Endothelial cell of umbilical vein (primary cell): ENCODE results near the gene ZNF888. TPM values are rescaled to one million over a fixed set of nuclear protein-coding genes. Genes with fewer than 3 reads are reported as not detected.

ENCODE experiments used
- BruUV-seq: library from RNA; stranded (reverse); fragments of 400-500 nt; replicated peaks from 2 replicates; lab custom pipeline; 2021; lab: Mats Ljungman, UMichigan
- CTCF ChIA-PET: fragments of 300-600, 350-600 bp; sonication (Branson Sonifier 250); formaldehyde crosslinking; loops from one replicate; lab custom pipeline; 2021; ENCODE audit warnings: antibody characterized with exemption, inconsistent platforms; lab: Charles Lee
- POLR2A ChIA-PET: fragments of 300-600, 350-600 bp; sonication (Branson Sonifier 250); formaldehyde crosslinking; loops from one replicate; lab custom pipeline; 2021; ENCODE audit warnings: antibody characterized with exemption, inconsistent platforms; lab: Charles Lee
- DNase-seq: peaks from one replicate; pipeline ENCODE4 v3.0.0-alpha.2; 2011; ENCODE audit warnings: low read depth, low spot score
- FAIRE-seq: peaks from 2 replicates; lab custom pipeline; 2011; peaks lifted over from hg19 to GRCh38; lab: Jason Lieb, UNC
- H2AFZ ChIP-seq: 2 replicates; pipeline ENCODE4 v1.6.0; 2012; ENCODE audit warnings: low read depth, low read length, control low read depth, inconsistent platforms
- H3K27ac ChIP-seq: 2 replicates; pipeline ENCODE4 v1.5.1; 2011; ENCODE audit warnings: low read depth, mild to moderate bottlenecking, control low read depth, low read length, moderate library complexity; ENCODE audit not compliant: insufficient read depth
- H3K27me3 ChIP-seq, 2 experiments: 2 replicates each; pipeline versions ENCODE4 v1.6.0 to v1.6.1; 2011; ENCODE audit warnings: low read length in 2 of 2, mixed read lengths in 1 of 2; ENCODE audit not compliant: control insufficient read depth in 2 of 2, insufficient read depth in 2 of 2
- H3K36me3 ChIP-seq, 2 experiments: 2 replicates in 1 of 2; 3 replicates in 1 of 2; pipeline ENCODE4 v1.5.1; 2011; ENCODE audit warnings: low read length in 2 of 2, mild to moderate bottlenecking in 1 of 2, moderate library complexity in 1 of 2; ENCODE audit not compliant: control insufficient read depth in 2 of 2, insufficient read depth in 2 of 2; ENCODE audit errors: extremely low read depth in 1 of 2
- H3K4me1 ChIP-seq: 3 replicates; pipeline ENCODE4 v1.5.1; 2011; ENCODE audit warnings: mild to moderate bottlenecking, low read length; ENCODE audit not compliant: control insufficient read depth, insufficient read depth; ENCODE audit errors: extremely low read depth
- H3K4me2 ChIP-seq: 2 replicates; pipeline ENCODE4 v1.6.1; 2011; ENCODE audit warnings: low read length, control low read depth, mixed read lengths; ENCODE audit not compliant: insufficient read depth
- H3K4me3 ChIP-seq, 3 experiments: fragments of 200-600 bp in 1 of 3; sonication (generic), shearing (Covaris generic) in 1 of 3; replicated peaks in 1 of 3; 2 replicates each; pipeline ENCODE4 v1.5.1; 2011 to 2016; ENCODE audit warnings: control low read depth in 3 of 3, low read length in 3 of 3, mild to moderate bottlenecking in 2 of 3, inconsistent platforms in 1 of 3, low read depth in 1 of 3, moderate library complexity in 1 of 3; ENCODE audit not compliant: insufficient read depth in 1 of 3
- H3K79me2 ChIP-seq: 2 replicates; pipeline ENCODE4 v1.6.0; 2012; ENCODE audit warnings: low read length, inconsistent platforms; ENCODE audit not compliant: control insufficient read depth, insufficient read depth
- H3K9ac ChIP-seq: replicated peaks from 2 replicates; pipeline ENCODE3; 2011; ENCODE audit warnings: low read length, control low read depth; ENCODE audit not compliant: insufficient read depth; ENCODE audit errors: extremely low read depth
- H3K9me1 ChIP-seq: replicated peaks from 3 replicates; pipeline ENCODE4 v1.6.0; 2011; ENCODE audit warnings: mild to moderate bottlenecking, low read length; ENCODE audit not compliant: control insufficient read depth, insufficient read depth; ENCODE audit errors: extremely low read depth
- H3K9me3 ChIP-seq: replicated peaks from 2 replicates; pipeline ENCODE4 v1.5.1; 2012; ENCODE audit warnings: low read length, inconsistent platforms; ENCODE audit not compliant: control insufficient read depth, insufficient read depth
- H4K20me1 ChIP-seq: replicated peaks from 2 replicates; pipeline ENCODE3; 2011; ENCODE audit warnings: mild to moderate bottlenecking, low read length; ENCODE audit not compliant: control insufficient read depth, insufficient read depth; ENCODE audit errors: extremely low read depth
- EZH2 ChIP-seq: IDR thresholded peaks from 2 replicates; pipeline ENCODE4 v1.6.1; 2012; ENCODE audit warnings: borderline replicate concordance, low read depth, mild to moderate bottlenecking, moderate library complexity, low read length, inconsistent platforms; ENCODE audit not compliant: severe bottlenecking
- FOS ChIP-seq: IDR thresholded peaks from 2 replicates; pipeline ENCODE4 v1.6.1; 2011; ENCODE audit warnings: mild to moderate bottlenecking, low read length, moderate library complexity, borderline replicate concordance; ENCODE audit not compliant: insufficient read depth
- GATA2 ChIP-seq: IDR thresholded peaks from 2 replicates; pipeline ENCODE4 v1.7.0; 2011; ENCODE audit warnings: low read depth, mild to moderate bottlenecking, moderate library complexity, mixed read lengths, low read length; ENCODE audit not compliant: insufficient read length, insufficient read depth
- JUN ChIP-seq: IDR thresholded peaks from 2 replicates; pipeline ENCODE4 v1.6.1; 2011; ENCODE audit warnings: borderline replicate concordance, low read depth; ENCODE audit not compliant: insufficient read length, insufficient read depth
- MAX ChIP-seq: IDR thresholded peaks from 2 replicates; pipeline ENCODE4 v1.6.1; 2011; ENCODE audit not compliant: insufficient read depth, insufficient read length
- MYC ChIP-seq: IDR thresholded peaks from one replicate; pipeline ENCODE4 v1.6.1; 2011; ENCODE audit warnings: mild to moderate bottlenecking, low read depth, low read length
- POLR2A ChIP-seq: IDR thresholded peaks from 2 replicates; pipeline ENCODE4 v1.6.1; 2012; ENCODE audit warnings: low read depth, mild to moderate bottlenecking, control low read depth, low read length
- POLR2AphosphoS5 ChIP-seq: IDR thresholded peaks from 2 replicates; pipeline ENCODE4 v1.6.1; 2012; ENCODE audit warnings: low read depth, mild to moderate bottlenecking, control low read depth, low read length, moderate library complexity; ENCODE audit not compliant: insufficient read depth
- dilution Hi-C: fragments of 300-500 bp; cut with MboI; formaldehyde crosslinking; loops from one replicate; pipeline ENCODE4 v1.15.0; 2019; ENCODE audit warnings: low sequenced_read_pairs; ENCODE audit not compliant: extremely low pct_ligation_motif_present
- intact Hi-C: fragments of 100-400 bp; cut with micrococcal nuclease; formaldehyde crosslinking; loops from one replicate; pipeline ENCODE4 v1.10.0; 2022
- polyA plus RNA-seq, 4 experiments: library from polyadenylated mRNA; depleted of rRNA in 3 of 4; stranded (reverse) in 3 of 4; unstranded in 1 of 4; fragments of >200 nt; gene quantifications; 2 replicates each; pipeline versions ENCODE4 v1.2.1 to v1.2.3, GENCODE V29; 2011 to 2012; ENCODE audit warnings: missing spikeins in 1 of 4
- total RNA-seq: library from RNA; stranded (reverse); gene quantifications from 2 replicates; pipeline ENCODE4 v1.2.3, GENCODE V29; 2021
- TF ChIP-seq, protein P1 (sequence below), 2 donors: IDR thresholded peaks; 1 replicate in 1 of 2; 2 replicates in 1 of 2; pipeline ENCODE4 v1.5.1; 2011; ENCODE audit warnings: low read length in 2 of 2, mild to moderate bottlenecking in 2 of 2, moderate library complexity in 2 of 2, control low read depth in 1 of 2, inconsistent platforms in 1 of 2, low read depth in 1 of 2; ENCODE audit not compliant: insufficient read depth in 1 of 2; ENCODE audit errors: extremely low read depth in 1 of 2

The ZNF888 gene
- total and polyA plus RNA-seq, 2 donors (not counting 3 experiments of a cell fraction or from before 2014, with no cell fraction given) = 0.72 to 3.9 TPM

- Histone ChIP-seq H2AFZ (peak within 1 kb of the TSS; percentile 99), H3K9me1 (no peaks in the 10 kb centered on the region), H3K9me3 (no peaks in the 10 kb centered on the region), H3K4me1 (peaks cover 6% of the 10 kb centered on the region), H3K79me2 (peaks cover 4% of the 10 kb centered on the region), H3K36me3 (peaks cover 0 to 2% of the 10 kb centered on the region in 2 experiments), H3K27ac (peak within 1 kb of the TSS; percentile 89), H3K4me2 (peak within 1 kb of the TSS; percentile 89), H3K9ac (peak within 1 kb of the TSS; percentile 96), H3K27me3 (no peaks in the 10 kb centered on the region), H3K4me3 (peak within 1 kb of the TSS; percentile 83 to 99 (median 97)), H4K20me1 (no peaks in the 10 kb centered on the region)
- ChIA-PET CTCF (no interaction called here), POLR2A (no interaction called here)
- peak; percentile 96 for DNase-seq
- dilution Hi-C loops = no loop called here
- intact Hi-C loops = loop anchor here (1.0 to 5.0 kb wide), 5 partner anchors 26 to 205 kb away; partner anchors contain the start of genes ZNF160, ZNF611, ZNF816 and ZNF888
- TF ChIP-seq MYC (peak; percentile 50), GATA2 (no peak), JUN (no peak), EZH2 (no peak), POLR2AphosphoS5 (peak; percentile 70), FOS (no peak), MAX (no peak), POLR2A (peak; percentile 69)
- TF ChIP-seq, protein P1, sequence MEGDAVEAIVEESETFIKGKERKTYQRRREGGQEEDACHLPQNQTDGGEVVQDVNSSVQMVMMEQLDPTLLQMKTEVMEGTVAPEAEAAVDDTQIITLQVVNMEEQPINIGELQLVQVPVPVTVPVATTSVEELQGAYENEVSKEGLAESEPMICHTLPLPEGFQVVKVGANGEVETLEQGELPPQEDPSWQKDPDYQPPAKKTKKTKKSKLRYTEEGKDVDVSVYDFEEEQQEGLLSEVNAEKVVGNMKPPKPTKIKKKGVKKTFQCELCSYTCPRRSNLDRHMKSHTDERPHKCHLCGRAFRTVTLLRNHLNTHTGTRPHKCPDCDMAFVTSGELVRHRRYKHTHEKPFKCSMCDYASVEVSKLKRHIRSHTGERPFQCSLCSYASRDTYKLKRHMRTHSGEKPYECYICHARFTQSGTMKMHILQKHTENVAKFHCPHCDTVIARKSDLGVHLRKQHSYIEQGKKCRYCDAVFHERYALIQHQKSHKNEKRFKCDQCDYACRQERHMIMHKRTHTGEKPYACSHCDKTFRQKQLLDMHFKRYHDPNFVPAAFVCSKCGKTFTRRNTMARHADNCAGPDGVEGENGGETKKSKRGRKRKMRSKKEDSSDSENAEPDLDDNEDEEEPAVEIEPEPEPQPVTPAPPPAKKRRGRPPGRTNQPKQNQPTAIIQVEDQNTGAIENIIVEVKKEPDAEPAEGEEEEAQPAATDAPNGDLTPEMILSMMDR (IDR thresholded peaks at IDR 0.05; ENCODE audit: extremely low read depth in 1 of 2, insufficient read depth in 1 of 2, low read depth in 1 of 2, low read length in 2 of 2) = no peak
- TSS peak; percentile 64 for BruUV-seq
- peak; percentile 97 for FAIRE-seq
Observed at GRCh38 chr19:52897138-52897935, 25.9 kb downstream of the ZNF888 start, which contains the start of gene ZNF320. ZNF320 (minus strand) TSS chr19:52897635; CDS start chr19:52890255, 7,380 bp downstream.
